GM19455 (cell line): ENCODE data around the gene CCDC88A.
"Not testable (repeated sequence)": the region's sequence is repeated elsewhere in the genome, so short reads cannot be mapped to it uniquely, and the experiment has no call there.

Experiments
- ATAC-seq: cut with Tn5 transposase; IDR thresholded peaks from one replicate; pipeline ENCODE4 v1.9.1; 2021; ENCODE audit not compliant: unreplicated experiment

The CCDC88A gene

DNA sequence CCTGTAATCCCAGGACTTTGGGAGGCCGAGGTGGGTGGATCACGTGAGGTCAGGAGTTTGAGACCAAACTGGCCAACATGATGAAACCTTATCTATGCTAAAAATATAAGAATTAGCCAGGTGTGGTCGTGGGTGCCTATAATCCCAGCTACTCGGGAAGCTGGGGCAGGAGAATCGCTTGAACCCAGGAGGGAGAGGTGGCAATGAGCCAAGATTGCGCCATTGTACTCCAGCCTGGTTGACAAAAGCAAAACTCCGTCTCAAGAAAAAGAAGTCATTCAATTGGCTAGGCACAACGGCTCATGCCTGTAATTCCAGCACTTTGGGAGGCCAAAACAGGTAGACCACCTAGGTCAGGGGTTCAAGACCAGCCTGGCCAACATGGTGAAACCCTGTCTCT lies 178.1 kb downstream of the CCDC88A start:
- ATAC-seq: not testable (repeated sequence)

DNA sequence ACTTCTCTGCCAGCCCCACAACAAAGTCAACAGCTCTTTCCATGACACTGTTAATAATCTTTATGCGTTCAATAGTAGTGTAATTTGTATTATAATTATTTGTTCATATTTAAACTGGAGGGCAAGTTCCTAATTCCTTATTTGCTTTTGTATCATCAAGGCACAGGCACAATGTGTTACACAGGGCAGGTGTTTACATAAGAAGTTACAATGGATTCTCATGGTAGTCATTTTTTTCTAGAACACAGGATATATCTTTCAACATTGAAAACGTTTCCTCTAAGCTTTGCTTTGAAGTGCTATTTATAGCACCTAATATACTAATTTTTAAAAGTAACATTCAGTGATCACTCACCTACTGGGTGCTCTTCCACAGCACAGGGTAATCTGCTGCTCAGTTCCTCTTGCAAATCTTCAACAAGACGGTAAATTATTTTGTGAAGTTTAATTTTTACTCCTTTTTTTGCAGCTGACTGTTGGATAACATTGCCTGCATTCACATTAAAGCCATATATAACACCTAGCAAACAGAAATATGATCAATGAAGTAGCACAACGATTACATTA lies 179.9 kb downstream of the CCDC88A start:
- no peak for ATAC-seq
